GM19240 (cell line): ENCODE data around the gene CPZ.
"Not testable (repeated sequence)": the region's sequence is repeated elsewhere in the genome, so short reads cannot be mapped to it uniquely, and the experiment has no call there.

Experiments
- DNase-seq: peaks from one replicate; pipeline ENCODE4 v3.0.0; 2011; ENCODE audit warnings: low spot score; ENCODE audit not compliant: insufficient read length

CPZ gene

GRCh38 chr4:8556341-8557150, 36.0 kb upstream of the CPZ start:
- no peak for DNase-seq

- DNase-seq, result no peak
Observed at GRCh38 chr4:8557151-8558076, 35.2 kb upstream of the CPZ start.

- DNase-seq, result no peak
Observed at GRCh38 chr4:8558080-8558960, 34.2 kb upstream of the CPZ start.

DNA sequence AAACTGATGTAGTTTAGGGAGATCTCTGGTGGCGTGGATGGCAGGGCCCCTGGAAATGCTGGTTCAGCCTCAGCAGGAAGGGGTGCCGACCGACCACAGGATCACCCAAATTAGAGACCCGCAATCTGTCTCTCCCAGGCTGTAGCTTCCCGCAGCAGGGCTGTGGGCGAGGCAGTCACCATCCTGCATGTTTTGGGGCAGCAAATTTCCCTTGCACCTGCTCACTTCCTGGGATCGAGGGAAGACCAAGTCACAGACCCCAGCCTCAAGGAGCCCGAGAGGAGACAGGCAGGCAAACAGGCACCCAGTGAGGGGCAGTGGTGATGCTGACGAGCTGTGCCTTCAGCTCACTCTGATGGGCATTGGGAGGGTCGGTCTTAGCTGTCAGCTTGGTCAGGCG, 33.6 kb upstream of the CPZ start:
- DNase-seq, result no peak

DNA sequence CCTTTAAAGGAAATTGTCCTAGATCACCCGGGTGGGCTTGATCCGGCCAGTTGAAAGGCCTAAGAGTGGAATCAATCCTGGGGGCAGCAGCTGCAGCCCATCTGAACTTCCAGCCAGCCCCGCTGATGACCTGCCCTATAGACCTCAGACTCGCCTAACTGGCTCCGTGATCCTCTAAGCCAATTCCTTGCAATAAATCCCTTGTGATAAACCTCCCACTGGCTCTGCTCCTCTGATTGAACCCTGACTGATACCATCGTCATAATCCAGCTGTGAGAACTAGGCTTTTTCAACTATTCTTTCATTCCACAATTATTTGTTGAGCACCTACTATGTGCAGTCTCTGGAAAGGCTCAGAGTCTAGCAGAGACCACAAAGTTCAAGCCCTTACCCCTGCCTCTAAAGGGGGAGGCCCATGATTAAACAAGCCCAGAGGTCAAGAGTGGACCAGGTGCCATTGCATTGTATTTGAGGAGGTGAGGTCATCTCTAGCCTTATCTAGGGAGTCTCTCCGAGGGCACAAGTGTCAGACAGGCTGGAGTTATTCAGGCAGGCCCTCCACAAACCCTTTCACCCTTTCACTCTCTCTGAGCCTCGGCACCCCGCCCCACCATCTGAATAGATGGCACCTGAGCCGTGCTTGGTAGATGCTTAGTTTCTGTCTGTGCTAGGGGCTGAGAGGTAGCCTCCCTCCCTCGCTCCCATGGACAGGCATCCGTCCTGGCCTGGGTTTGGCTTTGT, 32.9 kb upstream of the CPZ start:
- DNase-seq, result no peak

GRCh38 chr4:8560265-8561047, 32.1 kb upstream of the CPZ start:
- no peak for DNase-seq

DNA sequence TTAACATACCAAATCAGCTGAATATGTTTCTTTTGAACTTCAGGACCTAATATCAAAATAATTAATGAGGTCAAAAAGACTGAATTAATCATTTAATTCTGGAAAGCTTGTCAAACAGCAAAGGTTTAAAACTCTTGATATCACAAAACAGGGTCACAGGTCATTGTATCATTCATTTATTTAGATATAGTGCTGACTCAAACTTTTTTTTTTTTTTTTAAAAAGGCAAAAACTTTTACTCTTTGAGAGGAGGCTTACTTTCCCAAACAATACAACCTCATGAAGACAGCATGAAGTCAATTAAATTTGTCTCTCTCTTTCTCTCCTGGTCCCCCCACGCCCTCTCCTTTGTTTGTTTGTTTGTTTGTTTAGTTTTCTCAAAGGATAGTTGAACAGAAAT, 28.0 kb upstream of the CPZ start:
- DNase-seq, result no peak

DNA sequence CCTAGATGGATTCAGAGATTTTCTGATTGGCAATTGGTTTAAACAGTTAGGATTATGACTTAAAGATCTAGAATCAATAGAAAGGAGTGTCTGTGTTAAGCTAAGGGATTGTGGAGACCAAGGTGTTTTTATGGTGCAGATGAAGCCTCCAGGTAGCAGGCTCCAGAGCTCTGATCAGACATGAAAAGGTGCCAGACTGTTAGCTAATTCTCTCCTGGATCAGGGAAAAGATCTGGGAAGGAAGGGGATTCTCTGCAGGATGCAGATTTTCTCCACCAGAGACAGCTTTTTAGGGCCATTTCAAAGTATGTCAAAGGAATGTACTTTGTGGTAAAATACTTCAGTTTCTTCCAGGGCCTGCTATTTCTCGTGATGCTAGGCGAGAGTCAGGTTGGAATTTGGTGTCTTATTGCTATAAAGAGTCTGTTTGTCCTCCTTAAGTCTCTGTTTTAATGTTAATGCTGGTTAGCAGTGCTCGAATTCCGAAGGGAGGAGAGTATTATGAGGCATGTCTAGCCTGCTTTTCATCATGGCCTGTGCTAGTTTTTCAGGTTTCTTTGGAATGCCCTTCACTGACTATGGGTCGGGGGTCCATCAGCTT, 24.4 kb upstream of the CPZ start:
- DNase-seq, result no peak

DNA sequence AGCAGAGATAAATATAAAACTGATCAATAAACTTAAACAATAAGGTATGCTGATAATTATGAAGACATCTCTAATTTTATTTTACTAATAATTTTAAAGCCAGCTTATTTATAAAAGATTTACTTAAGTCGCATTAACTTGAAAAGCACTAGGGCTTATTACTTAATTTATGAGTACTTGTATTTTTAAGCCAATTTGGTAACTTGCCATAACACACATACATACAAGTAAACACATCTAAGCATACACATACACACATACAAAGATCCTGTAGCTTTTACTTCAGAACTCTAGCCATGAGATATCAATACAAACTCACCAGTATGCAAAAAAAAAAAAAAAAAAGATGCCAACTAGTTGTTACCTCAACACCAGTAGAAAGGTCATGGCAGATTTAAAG, 22.4 kb upstream of the CPZ start:
- no peak for DNase-seq

DNA sequence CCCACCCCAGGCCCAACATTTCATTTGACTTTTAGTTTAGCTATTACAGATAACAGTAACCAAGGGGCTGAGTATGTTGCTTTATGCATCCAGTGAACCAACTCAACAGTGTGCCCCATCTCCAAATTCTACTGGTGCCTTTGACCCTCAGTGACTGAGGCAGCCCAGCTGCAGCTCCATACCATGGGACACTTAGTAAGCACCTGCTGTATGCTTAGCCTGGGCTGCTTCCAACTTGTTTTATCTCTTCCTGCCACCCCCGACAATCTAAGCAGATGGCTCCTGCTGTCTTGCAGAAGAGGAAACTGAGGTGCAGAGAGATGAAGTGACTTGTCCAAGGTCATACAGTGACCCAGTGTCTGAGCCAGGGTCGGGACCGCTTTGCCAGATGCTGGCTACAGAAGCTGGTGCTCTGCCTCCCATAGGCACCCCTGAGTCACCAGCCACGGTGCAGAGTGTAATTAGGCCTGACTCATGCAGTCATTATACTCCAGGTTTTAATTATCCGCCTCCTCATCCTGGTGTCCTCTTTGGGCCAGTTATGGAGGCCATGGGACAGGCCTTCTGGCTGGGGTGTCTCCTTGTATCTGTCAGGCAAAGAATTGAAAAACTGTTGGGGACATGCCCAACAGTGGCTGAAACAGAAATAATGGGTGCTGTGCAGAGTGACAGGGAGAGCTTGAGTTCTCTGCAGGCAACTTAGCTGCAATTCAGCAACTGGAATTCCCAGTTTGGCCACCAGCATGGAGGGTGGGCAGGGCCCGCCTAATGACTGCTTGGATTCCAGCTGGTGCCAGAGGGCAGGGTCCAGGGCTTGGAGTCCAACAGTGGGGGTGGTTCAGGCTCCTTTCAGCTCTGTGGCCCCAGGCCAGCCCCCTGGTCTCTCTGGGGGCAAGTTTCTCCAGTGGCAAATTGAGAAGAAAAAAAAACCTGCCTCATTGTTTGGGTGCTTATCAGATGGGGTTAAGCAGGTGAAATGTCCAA, 20.6 kb upstream of the CPZ start:
- no peak for DNase-seq

DNA sequence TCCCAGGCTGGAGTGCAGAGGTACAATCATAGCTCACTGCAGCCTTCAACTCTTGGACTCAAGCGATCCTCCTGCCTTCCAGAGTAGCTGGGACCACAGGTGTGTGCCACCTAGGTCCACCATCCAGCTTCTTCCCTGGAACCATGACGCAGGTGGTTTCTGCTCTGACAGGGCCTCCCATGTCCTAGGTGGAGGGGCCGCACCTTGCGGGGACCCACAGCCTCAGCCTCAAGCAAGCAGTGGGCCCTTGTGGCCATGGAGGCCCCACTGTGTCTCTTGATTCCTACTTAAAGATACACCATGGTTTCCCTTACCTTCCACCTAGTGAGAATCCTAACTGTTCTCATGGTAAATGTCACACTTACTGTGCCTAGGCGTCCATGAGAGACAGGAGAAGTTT, 19.3 kb upstream of the CPZ start:
- no peak for DNase-seq

- DNase-seq, result no peak
Observed at GRCh38 chr4:8574796-8575370, 17.7 kb upstream of the CPZ start.

DNA sequence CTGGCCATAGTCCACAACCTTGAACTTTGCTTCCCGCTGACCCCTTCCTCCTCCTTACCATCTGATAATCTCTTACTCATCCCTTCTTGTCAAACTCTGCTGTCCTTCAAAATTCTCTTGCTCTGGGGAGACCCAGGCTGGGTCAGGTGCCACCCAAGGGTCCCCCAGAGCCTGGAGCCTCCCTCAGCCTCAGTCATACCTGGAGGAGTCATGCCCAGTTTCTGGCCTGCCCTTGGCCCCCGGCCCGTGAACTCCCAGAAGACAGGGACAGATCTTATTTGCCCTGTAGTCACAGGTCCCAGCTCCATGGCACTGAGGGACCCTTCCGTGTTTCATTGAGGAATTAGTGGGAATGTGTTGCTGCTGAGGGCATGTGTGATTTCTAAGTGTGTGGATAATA, 17.1 kb upstream of the CPZ start:
- no peak for DNase-seq

GRCh38 chr4:8576591-8576990, 16.0 kb upstream of the CPZ start:
- not testable (repeated sequence) for DNase-seq

DNA sequence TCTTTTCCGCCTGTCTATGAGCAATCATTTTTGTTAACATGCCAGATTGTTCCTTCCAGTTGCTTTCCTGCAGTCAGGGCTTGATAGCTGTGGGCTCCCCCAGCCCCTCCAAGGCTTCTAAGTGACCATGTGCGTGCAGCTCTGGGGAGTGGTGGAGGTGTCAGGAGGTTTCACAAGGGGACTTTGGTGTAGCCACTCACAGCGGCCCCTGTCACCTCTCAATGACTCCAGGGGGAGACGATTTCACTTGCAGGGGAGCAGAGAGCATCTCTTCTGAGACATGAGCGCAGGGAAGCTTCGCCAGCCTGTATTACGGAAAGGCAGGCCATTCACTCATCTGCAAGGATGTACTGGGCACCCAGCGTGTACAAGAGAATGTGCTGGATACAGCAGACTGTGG, 15.5 kb upstream of the CPZ start:
- no peak for DNase-seq

DNA sequence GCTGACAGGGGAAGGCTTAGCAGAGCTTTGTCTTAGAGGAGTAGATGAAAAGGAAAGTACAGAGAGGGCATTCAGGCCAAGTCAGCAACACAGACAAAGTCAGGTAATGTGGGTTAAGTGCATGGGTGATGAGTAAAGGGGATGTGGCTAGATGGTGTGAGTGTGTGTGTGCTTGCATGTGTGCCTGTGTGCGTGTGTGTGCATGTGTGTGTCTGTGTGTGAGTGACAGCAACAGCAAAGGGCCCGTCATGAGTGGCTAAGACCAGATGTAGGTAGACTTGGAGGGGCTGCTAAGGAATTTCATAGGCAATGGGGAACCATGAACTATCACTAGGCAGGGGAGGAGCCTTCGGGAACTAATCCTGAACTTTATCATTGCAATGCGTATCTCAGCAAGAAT, 14.6 kb upstream of the CPZ start:
- no peak for DNase-seq

GRCh38 chr4:8578717-8579116, 13.8 kb upstream of the CPZ start:
- DNase-seq, result no peak
